Measurements from ENCODE around the gene RAB19. TPM values are rescaled to one million over a fixed set of nuclear protein-coding genes. Genes with fewer than 3 reads are reported as not detected.
A peak's percentile ranks its signal among the peaks of the same experiment; 100 is the strongest.

The RAB19 gene
- total RNA-seq, 1 donor from 2014 or later: 2.9 TPM

DNA sequence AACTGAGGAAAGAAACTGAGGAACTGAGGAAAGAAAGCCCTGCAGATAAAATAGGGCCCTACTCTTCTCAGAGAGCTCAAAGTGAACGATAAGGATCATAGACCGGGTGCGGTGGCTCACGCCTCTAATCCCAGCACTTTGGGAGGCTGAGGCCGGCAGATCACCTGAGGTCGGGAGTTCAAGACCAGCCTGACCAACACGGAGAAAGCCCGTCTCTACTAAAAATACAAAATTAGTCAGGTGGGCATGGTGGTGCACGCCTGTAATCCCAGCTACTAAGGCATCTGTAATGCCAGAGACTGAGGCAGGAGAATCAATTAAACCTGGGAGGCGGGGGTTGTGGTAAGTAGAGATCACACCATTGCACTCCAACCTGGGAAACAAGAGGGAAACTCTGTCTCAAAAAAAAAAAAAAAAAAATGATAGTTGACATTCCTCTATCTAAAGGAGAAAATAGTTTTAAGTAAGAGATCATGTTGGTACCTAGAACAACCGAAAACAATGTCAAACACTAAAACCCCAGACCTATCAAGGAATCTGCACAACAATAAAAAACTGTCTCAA lies 72.9 kb downstream of the RAB19 start:
- H3K36me3 ChIP-seq: peaks cover under 1% of the 10 kb centered on the region
- peak overlapping the region; percentile 97 for H3K4me3 ChIP-seq
- peaks cover 31% of the 10 kb centered on the region for H3K4me1 ChIP-seq
- ATAC-seq (no peak), DNase-seq (no peak)
- intact Hi-C loops (cut with DNase I): no loop called here
- no peak overlapping the region for H3K27ac ChIP-seq
- TF ChIP-seq, protein P1, sequence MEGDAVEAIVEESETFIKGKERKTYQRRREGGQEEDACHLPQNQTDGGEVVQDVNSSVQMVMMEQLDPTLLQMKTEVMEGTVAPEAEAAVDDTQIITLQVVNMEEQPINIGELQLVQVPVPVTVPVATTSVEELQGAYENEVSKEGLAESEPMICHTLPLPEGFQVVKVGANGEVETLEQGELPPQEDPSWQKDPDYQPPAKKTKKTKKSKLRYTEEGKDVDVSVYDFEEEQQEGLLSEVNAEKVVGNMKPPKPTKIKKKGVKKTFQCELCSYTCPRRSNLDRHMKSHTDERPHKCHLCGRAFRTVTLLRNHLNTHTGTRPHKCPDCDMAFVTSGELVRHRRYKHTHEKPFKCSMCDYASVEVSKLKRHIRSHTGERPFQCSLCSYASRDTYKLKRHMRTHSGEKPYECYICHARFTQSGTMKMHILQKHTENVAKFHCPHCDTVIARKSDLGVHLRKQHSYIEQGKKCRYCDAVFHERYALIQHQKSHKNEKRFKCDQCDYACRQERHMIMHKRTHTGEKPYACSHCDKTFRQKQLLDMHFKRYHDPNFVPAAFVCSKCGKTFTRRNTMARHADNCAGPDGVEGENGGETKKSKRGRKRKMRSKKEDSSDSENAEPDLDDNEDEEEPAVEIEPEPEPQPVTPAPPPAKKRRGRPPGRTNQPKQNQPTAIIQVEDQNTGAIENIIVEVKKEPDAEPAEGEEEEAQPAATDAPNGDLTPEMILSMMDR (IDR thresholded peaks at IDR 0.05): no peak
- no peaks in the 10 kb centered on the region for H3K27me3 ChIP-seq
- H3K9me3 ChIP-seq: no peaks in the 10 kb centered on the region

Other genes starting within 250 kb of the RAB19 start
- gene KDM7A, start 227.1 kb upstream of the RAB19 start, total RNA-seq: 16.7 TPM
- gene SLC37A3, start 5.5 kb upstream of the RAB19 start, total RNA-seq: 35.2 TPM
- 84.4 TPM for gene MKRN1, start 75.4 kb downstream of the RAB19 start, total RNA-seq
- gene DENND2A, start 236.8 kb downstream of the RAB19 start, total RNA-seq: 26.2 TPM

Data from upper lobe of right lung (tissue), 1 donor.